GM10266 (cell line): ENCODE data around the gene NUSAP1.
A peak's percentile ranks its signal among the peaks of the same experiment; 100 is the strongest.
"Not testable (repeated sequence)": the region's sequence is repeated elsewhere in the genome, so short reads cannot be mapped to it uniquely, and the experiment has no call there.

Experiments used
- DNase-seq: peaks from one replicate; pipeline ENCODE4 v3.0.0; 2012; ENCODE audit errors: extremely low spot score
- CTCF ChIP-seq: IDR thresholded peaks from 2 replicates; pipeline ENCODE4 v1.5.1; 2012; ENCODE audit warnings: mild to moderate bottlenecking, low read depth; ENCODE audit not compliant: control insufficient read depth, insufficient read depth; ENCODE audit errors: missing control alignments

Gene NUSAP1

GRCh38 chr15:41288464-41288863 is 44.2 kb upstream of the NUSAP1 start:
- DNase-seq, result no peak
- TF ChIP-seq CTCF, result no peak

DNA sequence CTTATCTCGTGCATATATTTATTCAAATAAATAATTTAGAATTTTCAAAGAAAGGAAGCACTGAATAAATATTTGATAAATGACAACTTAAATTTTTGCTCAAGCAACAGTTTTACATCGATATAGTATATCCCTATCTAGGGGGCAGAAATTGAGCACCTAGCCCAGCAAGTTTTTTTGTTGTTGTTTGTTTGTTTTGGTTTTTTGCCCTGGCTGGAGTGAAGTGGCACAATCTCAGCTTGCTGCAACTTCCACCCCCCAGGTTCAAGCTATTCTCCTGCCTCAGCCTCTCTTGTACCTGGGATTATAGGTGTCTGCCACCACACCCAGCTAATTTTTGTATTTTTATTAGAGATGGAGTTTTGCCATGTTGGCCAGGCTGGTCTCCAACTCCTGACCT is 42.7 kb upstream of the NUSAP1 start:
- TF ChIP-seq CTCF, result no peak
- DNase-seq, result no peak

DNA sequence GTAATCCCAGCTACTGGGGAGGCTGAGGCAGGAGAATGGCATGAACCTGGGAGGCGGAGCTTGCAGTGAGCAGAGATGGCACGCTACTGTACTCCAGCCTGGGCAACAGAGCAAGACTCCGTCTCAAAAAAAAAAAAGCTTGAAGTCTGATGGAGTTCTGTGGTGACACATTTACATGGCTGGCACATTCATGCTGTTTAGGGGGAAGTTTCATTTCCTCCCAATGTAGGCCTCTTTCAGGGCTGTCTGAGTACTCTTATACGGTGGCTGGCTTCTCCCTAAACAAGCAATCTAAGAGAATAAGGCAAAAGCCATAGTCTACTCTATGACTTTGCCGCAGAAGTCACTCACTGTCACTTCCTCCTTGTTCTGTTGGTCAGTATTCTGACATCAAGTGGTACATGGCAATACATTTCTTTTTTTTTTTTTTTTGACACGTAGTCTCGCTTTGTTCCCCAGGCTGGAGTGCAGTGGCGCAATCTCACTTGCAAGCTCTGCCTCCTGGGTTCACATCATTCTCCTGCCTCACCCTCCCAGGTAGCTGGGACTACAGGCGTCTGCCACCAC is 41.5 kb upstream of the NUSAP1 start:
- DNase-seq, result peak; percentile 36
- no peak for TF ChIP-seq CTCF

- DNase-seq, result no peak
- TF ChIP-seq CTCF, result no peak
Measured at GRCh38 chr15:41292521-41292920, 40.2 kb upstream of the NUSAP1 start.

- DNase-seq, result not testable (repeated sequence)
Measured at GRCh38 chr15:41301139-41301538, 31.5 kb upstream of the NUSAP1 start.

GRCh38 chr15:41301587-41301986 is 31.1 kb upstream of the NUSAP1 start:
- no peak for TF ChIP-seq CTCF

GRCh38 chr15:41304149-41304770 is 28.4 kb upstream of the NUSAP1 start:
- TF ChIP-seq CTCF, result no peak
- no peak for DNase-seq

More at GRCh38 chr15:41301587-41301986, 31.1 kb upstream of the NUSAP1 start:
- no peak for DNase-seq

GRCh38 chr15:41307679-41308078 is 25.0 kb upstream of the NUSAP1 start:
- TF ChIP-seq CTCF, result no peak
- no peak for DNase-seq
